Stomach (tissue), 19 donors: ENCODE results near the gene SGMS2. TPM values are rescaled to one million over a fixed set of nuclear protein-coding genes. Genes with fewer than 3 reads are reported as not detected.

ENCODE experiments used
- DNase-seq, 2 donors: peaks; one replicate each; pipeline versions ENCODE4 v3.0.0 to v3.0.0-alpha.2; 2013 to 2019
- H3K27ac ChIP-seq, 5 donors: fragments of 200-600 bp in 4 of 5; sonication (generic) in 4 of 5; one replicate each; pipeline ENCODE4 v1.5.1; 2013 to 2019; ENCODE audit warnings: mild to moderate bottlenecking in 1 of 5, moderate library complexity in 1 of 5
- H3K27me3 ChIP-seq, 3 donors: fragments of 200-600 bp; sonication (generic); one replicate each; pipeline ENCODE4 v1.5.1; 2017 to 2019; ENCODE audit warnings: mixed run types in 1 of 3
- H3K36me3 ChIP-seq, 4 donors: fragments of 200-600 bp; sonication (generic); 1 replicate in 3 of 4; 2 replicates in 1 of 4; pipeline ENCODE4 v1.5.1; 2016 to 2019
- H3K4me1 ChIP-seq, 4 donors: fragments of 200-600 bp; sonication (generic); one replicate each; pipeline ENCODE4 v1.5.1; 2016 to 2019
- H3K4me3 ChIP-seq, 4 donors: fragments of 200-600 bp; sonication (generic) in 3 of 4; one replicate each; pipeline ENCODE4 v1.5.1; 2016 to 2019; ENCODE audit warnings: mild to moderate bottlenecking in 1 of 4
- H3K9me3 ChIP-seq, 4 donors: fragments of 200-600 bp; sonication (generic); one replicate each; pipeline ENCODE4 v1.5.1; 2016 to 2019
- EP300 ChIP-seq: sonication (generic); formaldehyde crosslinking; IDR thresholded peaks from one replicate; pipeline ENCODE4 v1.6.1; 2017; ENCODE audit warnings: antibody characterized with exemption
- POLR2A ChIP-seq, 4 donors: fragments of 450-650 bp; IDR thresholded peaks; one replicate each; pipeline ENCODE4 v1.6.1; 2016; ENCODE audit warnings: antibody characterized with exemption in 4 of 4, control low read depth in 2 of 4, mild to moderate bottlenecking in 1 of 4, moderate library complexity in 1 of 4
- POLR2AphosphoS5 ChIP-seq, 3 donors: sonication (generic); formaldehyde crosslinking; IDR thresholded peaks; one replicate each; pipeline ENCODE4 v1.6.1; 2016; ENCODE audit warnings: antibody characterized with exemption in 3 of 3
- WGBS, 5 donors: extraction: QIAGEN DNeasy Blood & Tissue Kit in 3 of 5; methylation state at CpG; one replicate each; pipeline versions ENCODE4 v1.1.5 to v1.1.7; 2013 to 2018; 5-methylcytosine and 5-hydroxymethylcytosine counted together
- intact Hi-C: fragments of 100-400 bp; cut with DNase I; formaldehyde crosslinking; loops from one replicate; pipeline ENCODE4 v1.15.1; 2023; ENCODE audit warnings: low total_unique reads
- long read RNA-seq, 10 donors: transcript quantifications; one replicate each; lab custom pipeline, GENCODE V29; 2026
- polyA plus RNA-seq, 3 donors: library from polyadenylated mRNA; stranded (reverse); fragments of 200-250 nt; gene quantifications; one replicate each; pipeline ENCODE4 v1.2.3, GENCODE V29; 2013
- total RNA-seq, 5 donors: library from RNA; depleted of rRNA; stranded (reverse); fragments of >200 nt; gene quantifications; one replicate each; pipeline versions ENCODE4 v1.1.0 to v1.2.3, GENCODE V29; 2014 to 2016
- TF ChIP-seq, protein P1 (sequence below), 7 experiments: fragments of 450-650 bp in 4 of 7; fragments of 200-600 bp in 3 of 7; sonication (generic) in 3 of 7; IDR thresholded peaks; one replicate each; pipeline ENCODE4 v1.5.1; 2016 to 2019; ENCODE audit warnings: antibody characterized with exemption in 7 of 7, control low read depth in 2 of 7, mild to moderate bottlenecking in 1 of 7
- donor health status: healthy with polysubstance abuse.
- donor health status: Bipolar disorder and iron deficiency.
- donor health status: healthy.

SGMS2 gene
- total RNA-seq (10 to 100 TPM; 11.2 to 85.8 (median 71.6) TPM), polyA plus RNA-seq (1 to 10 TPM; 2.4 to 4.3 (median 4.3) TPM)
- long read RNA-seq, donor 1, full-length matches to known transcripts: 3 of 3 reads
- long read RNA-seq, donor 1, partial matches to known transcripts: 0 of 3 reads
- long read RNA-seq, donor 1, other reads (novel, unspliced or antisense): 0 of 3 reads
- long read RNA-seq, donor 2, full-length matches to known transcripts: 6 of 6 reads
- long read RNA-seq, donor 2, partial matches to known transcripts: 0 of 6 reads
- long read RNA-seq, donor 2, other reads (novel, unspliced or antisense): 0 of 6 reads
- long read RNA-seq, donor 3, full-length matches to known transcripts: 2 of 2 reads
- long read RNA-seq, donor 3, partial matches to known transcripts: 0 of 2 reads
- long read RNA-seq, donor 3, other reads (novel, unspliced or antisense): 0 of 2 reads
- long read RNA-seq, donor 4: 0 reads
- long read RNA-seq, donor 5, partial matches to known transcripts: 0 of 1 reads
- long read RNA-seq, donor 5, other reads (novel, unspliced or antisense): 0 of 1 reads
- long read RNA-seq, donor 6, full-length matches to known transcripts: 5 of 5 reads
- long read RNA-seq, donor 6, partial matches to known transcripts: 0 of 5 reads
- long read RNA-seq, donor 6, other reads (novel, unspliced or antisense): 0 of 5 reads
- long read RNA-seq, donor 7, partial matches to known transcripts: 0 of 1 reads
- long read RNA-seq, donor 7, other reads (novel, unspliced or antisense): 0 of 1 reads
- long read RNA-seq, donor 8, full-length matches to known transcripts: 1 of 1 reads
- long read RNA-seq, donor 8, partial matches to known transcripts: 0 of 1 reads
- long read RNA-seq, donor 8, other reads (novel, unspliced or antisense): 0 of 1 reads
- long read RNA-seq, donor 9: 0 reads
- long read RNA-seq, donor 10: 0 reads

- no peaks in the 10 kb centered on the region for H3K36me3 ChIP-seq
- H3K27ac ChIP-seq: peak within 1 kb of the TSS; percentile 95 to 99 (median 96)
- peak; percentile 93 to 94 for DNase-seq
- intact Hi-C loops: no loop called here
- H3K4me3 ChIP-seq: peak within 1 kb of the TSS; percentile 65 to 91 (median 78)
- TF ChIP-seq POLR2AphosphoS5 (IDR thresholded peaks at IDR 0.05) (peak; percentile 77 to 95 (median 94)), EP300 (peak; percentile 33), POLR2A (IDR thresholded peaks at IDR 0.05) (peak in 1 of 4 donors; percentile 45)
- TF ChIP-seq, protein P1, sequence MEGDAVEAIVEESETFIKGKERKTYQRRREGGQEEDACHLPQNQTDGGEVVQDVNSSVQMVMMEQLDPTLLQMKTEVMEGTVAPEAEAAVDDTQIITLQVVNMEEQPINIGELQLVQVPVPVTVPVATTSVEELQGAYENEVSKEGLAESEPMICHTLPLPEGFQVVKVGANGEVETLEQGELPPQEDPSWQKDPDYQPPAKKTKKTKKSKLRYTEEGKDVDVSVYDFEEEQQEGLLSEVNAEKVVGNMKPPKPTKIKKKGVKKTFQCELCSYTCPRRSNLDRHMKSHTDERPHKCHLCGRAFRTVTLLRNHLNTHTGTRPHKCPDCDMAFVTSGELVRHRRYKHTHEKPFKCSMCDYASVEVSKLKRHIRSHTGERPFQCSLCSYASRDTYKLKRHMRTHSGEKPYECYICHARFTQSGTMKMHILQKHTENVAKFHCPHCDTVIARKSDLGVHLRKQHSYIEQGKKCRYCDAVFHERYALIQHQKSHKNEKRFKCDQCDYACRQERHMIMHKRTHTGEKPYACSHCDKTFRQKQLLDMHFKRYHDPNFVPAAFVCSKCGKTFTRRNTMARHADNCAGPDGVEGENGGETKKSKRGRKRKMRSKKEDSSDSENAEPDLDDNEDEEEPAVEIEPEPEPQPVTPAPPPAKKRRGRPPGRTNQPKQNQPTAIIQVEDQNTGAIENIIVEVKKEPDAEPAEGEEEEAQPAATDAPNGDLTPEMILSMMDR (IDR thresholded peaks at IDR 0.05): no peak
- no peaks in the 10 kb centered on the region for H3K9me3 ChIP-seq
- H3K27me3 ChIP-seq: no peaks in the 10 kb centered on the region
- peaks cover 0 to 47% (median 28%) of the 10 kb centered on the region in 4 donors for H3K4me1 ChIP-seq
- WGBS, 5 donors: 0 to 1% (median 0%) methylated on average over 11 to 65 of the region's 65 CpGs
Observed at GRCh38 chr4:107824350-107825071, at the start of gene SGMS2. TSS of gene SGMS2 (plus strand) at chr4:107824932. CDS start at chr4:107895554, 70,622 bp downstream.

DNA sequence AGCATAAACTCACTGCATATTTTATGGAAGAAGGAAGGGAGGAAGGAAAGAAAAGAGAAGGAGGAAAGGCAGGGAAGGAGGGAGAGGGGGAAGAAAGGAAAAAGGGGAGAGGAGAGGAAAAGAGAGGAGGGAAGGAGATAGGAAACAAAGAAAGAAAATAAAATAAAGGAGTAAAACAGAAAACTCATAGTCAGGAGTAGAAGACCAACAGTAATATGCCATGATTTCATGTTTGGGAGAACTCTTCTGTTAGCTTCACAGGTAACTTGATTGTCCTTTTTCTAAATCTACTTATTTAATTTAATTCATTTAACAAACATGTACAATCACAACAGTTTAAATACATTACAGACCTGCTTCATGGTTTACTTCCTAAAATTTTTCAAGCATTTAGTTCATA is 46.8 kb upstream of the SGMS2 start:
- Histone ChIP-seq H3K27me3 (no peaks in the 10 kb centered on the region), H3K4me1 (peaks cover 0 to 10% (median 0%) of the 10 kb centered on the region in 4 donors), H3K36me3 (no peaks in the 10 kb centered on the region), H3K9me3 (peaks cover 0 to 5% (median 0%) of the 10 kb centered on the region in 4 donors), H3K27ac (no peak overlapping the region), H3K4me3 (no peak overlapping the region)
- intact Hi-C loops: no loop called here
- no peak for DNase-seq
- TF ChIP-seq EP300 (no peak), POLR2A (IDR thresholded peaks at IDR 0.05) (no peak), POLR2AphosphoS5 (IDR thresholded peaks at IDR 0.05) (no peak)
- TF ChIP-seq, protein P1 (IDR thresholded peaks at IDR 0.05): no peak

GRCh38 chr4:107778784-107779530 is 45.8 kb upstream of the SGMS2 start:
- H3K4me3 ChIP-seq: no peak overlapping the region
- peaks cover 0 to 5% (median 0%) of the 10 kb centered on the region in 4 donors for H3K9me3 ChIP-seq
- DNase-seq: peak in 1 of 2 donors; percentile 14
- H3K4me1 ChIP-seq: peaks cover 0 to 10% (median 0%) of the 10 kb centered on the region in 4 donors
- no peaks in the 10 kb centered on the region for H3K36me3 ChIP-seq
- H3K27ac ChIP-seq: no peak overlapping the region
- TF ChIP-seq EP300: no peak
- no peak for TF ChIP-seq POLR2AphosphoS5 (IDR thresholded peaks at IDR 0.05)
- TF ChIP-seq, protein P1 (IDR thresholded peaks at IDR 0.05): no peak
- TF ChIP-seq POLR2A (IDR thresholded peaks at IDR 0.05): no peak
- 16 to 46% (median 33%) methylated on average over 2 of the region's 2 CpGs for WGBS, 5 donors
- H3K27me3 ChIP-seq: no peaks in the 10 kb centered on the region
- intact Hi-C loops: no loop called here
